Measurements from ENCODE around the gene RBFOX1. TPM values are rescaled to one million over a fixed set of nuclear protein-coding genes. Genes with fewer than 3 reads are reported as not detected.

Gene RBFOX1
- total and polyA plus RNA-seq, 10 of the 15 experiments (the other 5 are each of a cell fraction or from before 2014, with no cell fraction given): 0.87 TPM; not detected in 9

DNA sequence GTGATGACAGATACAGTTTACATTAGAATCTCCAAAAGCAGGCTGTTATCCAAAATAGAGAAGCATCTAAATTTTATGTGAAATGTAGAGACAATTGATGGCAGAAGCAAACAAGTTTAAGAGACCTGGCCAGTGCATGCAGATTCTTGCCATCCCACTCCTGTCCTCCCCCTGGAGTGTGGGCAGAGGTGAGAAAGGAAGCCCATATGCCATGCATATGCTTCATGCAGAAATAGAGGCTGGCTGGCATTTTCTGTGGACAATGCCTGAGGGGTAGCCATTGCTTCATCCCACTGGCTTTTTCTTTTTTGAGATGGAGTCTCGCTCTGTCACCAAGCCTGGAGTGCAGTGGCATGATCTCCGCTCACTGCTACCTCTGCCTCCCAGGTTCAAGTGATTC lies 382.1 kb downstream of the RBFOX1 start (continued):
- TF ChIP-seq, protein P1, sequence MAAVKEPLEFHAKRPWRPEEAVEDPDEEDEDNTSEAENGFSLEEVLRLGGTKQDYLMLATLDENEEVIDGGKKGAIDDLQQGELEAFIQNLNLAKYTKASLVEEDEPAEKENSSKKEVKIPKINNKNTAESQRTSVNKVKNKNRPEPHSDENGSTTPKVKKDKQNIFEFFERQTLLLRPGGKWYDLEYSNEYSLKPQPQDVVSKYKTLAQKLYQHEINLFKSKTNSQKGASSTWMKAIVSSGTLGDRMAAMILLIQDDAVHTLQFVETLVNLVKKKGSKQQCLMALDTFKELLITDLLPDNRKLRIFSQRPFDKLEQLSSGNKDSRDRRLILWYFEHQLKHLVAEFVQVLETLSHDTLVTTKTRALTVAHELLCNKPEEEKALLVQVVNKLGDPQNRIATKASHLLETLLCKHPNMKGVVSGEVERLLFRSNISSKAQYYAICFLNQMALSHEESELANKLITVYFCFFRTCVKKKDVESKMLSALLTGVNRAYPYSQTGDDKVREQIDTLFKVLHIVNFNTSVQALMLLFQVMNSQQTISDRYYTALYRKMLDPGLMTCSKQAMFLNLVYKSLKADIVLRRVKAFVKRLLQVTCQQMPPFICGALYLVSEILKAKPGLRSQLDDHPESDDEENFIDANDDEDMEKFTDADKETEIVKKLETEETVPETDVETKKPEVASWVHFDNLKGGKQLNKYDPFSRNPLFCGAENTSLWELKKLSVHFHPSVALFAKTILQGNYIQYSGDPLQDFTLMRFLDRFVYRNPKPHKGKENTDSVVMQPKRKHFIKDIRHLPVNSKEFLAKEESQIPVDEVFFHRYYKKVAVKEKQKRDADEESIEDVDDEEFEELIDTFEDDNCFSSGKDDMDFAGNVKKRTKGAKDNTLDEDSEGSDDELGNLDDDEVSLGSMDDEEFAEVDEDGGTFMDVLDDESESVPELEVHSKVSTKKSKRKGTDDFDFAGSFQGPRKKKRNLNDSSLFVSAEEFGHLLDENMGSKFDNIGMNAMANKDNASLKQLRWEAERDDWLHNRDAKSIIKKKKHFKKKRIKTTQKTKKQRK (IDR thresholded peaks at IDR 0.05; ENCODE audit: low read depth, low read length): no peak
- no peak for TF ChIP-seq LARP7 (IDR thresholded peaks at IDR 0.05)
- TF ChIP-seq, protein P2, sequence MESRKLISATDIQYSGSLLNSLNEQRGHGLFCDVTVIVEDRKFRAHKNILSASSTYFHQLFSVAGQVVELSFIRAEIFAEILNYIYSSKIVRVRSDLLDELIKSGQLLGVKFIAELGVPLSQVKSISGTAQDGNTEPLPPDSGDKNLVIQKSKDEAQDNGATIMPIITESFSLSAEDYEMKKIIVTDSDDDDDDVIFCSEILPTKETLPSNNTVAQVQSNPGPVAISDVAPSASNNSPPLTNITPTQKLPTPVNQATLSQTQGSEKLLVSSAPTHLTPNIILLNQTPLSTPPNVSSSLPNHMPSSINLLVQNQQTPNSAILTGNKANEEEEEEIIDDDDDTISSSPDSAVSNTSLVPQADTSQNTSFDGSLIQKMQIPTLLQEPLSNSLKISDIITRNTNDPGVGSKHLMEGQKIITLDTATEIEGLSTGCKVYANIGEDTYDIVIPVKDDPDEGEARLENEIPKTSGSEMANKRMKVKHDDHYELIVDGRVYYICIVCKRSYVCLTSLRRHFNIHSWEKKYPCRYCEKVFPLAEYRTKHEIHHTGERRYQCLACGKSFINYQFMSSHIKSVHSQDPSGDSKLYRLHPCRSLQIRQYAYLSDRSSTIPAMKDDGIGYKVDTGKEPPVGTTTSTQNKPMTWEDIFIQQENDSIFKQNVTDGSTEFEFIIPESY (IDR thresholded peaks at IDR 0.05): no peak
- no peak for TF ChIP-seq ZSCAN29 (IDR thresholded peaks at IDR 0.05)

GRCh38 chr16:7716660-7717550 lies 384.3 kb downstream of the RBFOX1 start:
- Histone ChIP-seq H3K4me1 (ENCODE audit: control insufficient read depth, insufficient read depth, low read length) (no peaks in the 10 kb centered on the region), H4K20me1 (ENCODE audit: control insufficient read depth, insufficient read depth) (no peaks in the 10 kb centered on the region), H3K9ac (ENCODE audit: control insufficient read depth, insufficient read depth, low read length) (no peak overlapping the region), H3K4me2 (ENCODE audit: control insufficient read depth, insufficient read depth) (no peak overlapping the region), H3K27me3 (replicated peaks in 1 of 2; ENCODE audit: control insufficient read depth in 2 of 2, insufficient read depth in 2 of 2, low read length in 1 of 2) (no peaks in the 10 kb centered on the region), H2AFZ (ENCODE audit: control insufficient read depth, low read depth, low read length) (no peak overlapping the region), H3K79me2 (ENCODE audit: control insufficient read depth, insufficient read depth, low read length) (no peaks in the 10 kb centered on the region), H3K9me3 (replicated peaks; ENCODE audit: control insufficient read depth, insufficient read depth, low read length) (no peaks in the 10 kb centered on the region), H3K4me3 (no peak overlapping the region), H3K36me3 (ENCODE audit: control insufficient read depth in 2 of 2, insufficient read depth in 2 of 2, low read length in 1 of 2) (no peaks in the 10 kb centered on the region), H3K27ac (ENCODE audit: control insufficient read depth, insufficient read depth) (no peak overlapping the region)
- no TSS peak for BruUV-seq (replicated peaks)
- ATAC-seq (no peak), DNase-seq (ENCODE audit: low read depth, low spot score) (no peak), FAIRE-seq (no peak)
- RAD21 ChIA-PET (ENCODE audit: unreplicated experiment): no interaction called here
- intact Hi-C loops (cut with micrococcal nuclease; ENCODE audit: unreplicated experiment) (no loop called here), in situ Hi-C loops (cut with MboI) (no loop called here)
- CTCF ChIA-PET: interaction anchor here (0.5 kb wide), 1 partner anchor 19 kb away, joined by 4 read pairs; no protein-coding TSS in a partner anchor
- 19% methylated on average over 18 of the region's 18 CpGs for WGBS (ENCODE audit: insufficient coverage, insufficient replicate concordance, low lambda C conversion rate, missing lambda C conversion rate)
- POLR2A ChIA-PET: no interaction called here
- SMC1A ChIA-PET (ENCODE audit: uncharacterized antibody, unreplicated experiment): no interaction called here
- TF ChIP-seq POLR2A (IDR thresholded peaks at IDR 0.05; ENCODE audit: low read depth, low read length) (no peak), USF2 (IDR thresholded peaks at IDR 0.05; ENCODE audit: borderline replicate concordance, low read depth, low read length) (no peak), ATF3 (IDR thresholded peaks at IDR 0.05; ENCODE audit: borderline replicate concordance, extremely low read depth, low read depth, low read length) (no peak), ELK1 (IDR thresholded peaks at IDR 0.05; ENCODE audit: low read depth, low read length) (no peak), ZNF622 (IDR thresholded peaks at IDR 0.05) (no peak), MTA2 (IDR thresholded peaks at IDR 0.05; ENCODE audit: low read depth) (no peak), BCL11A (IDR thresholded peaks at IDR 0.05; ENCODE audit: low read depth, low read length) (no peak)

All from GM12878 (cell line).